ENCODE measurements around the gene MICAL3.

Gene MICAL3

GRCh38 chr22:18048041-18048440 is 23.7 kb upstream of the MICAL3 start:
- peaks cover 7% of the 10 kb centered on the region for H3K27me3 ChIP-seq (ENCODE audit: insufficient read depth, poor library complexity, severe bottlenecking)
- TF ChIP-seq POLR2AphosphoS5 (IDR thresholded peaks at IDR 0.05; ENCODE audit: low read depth) = no peak
- no peak for TF ChIP-seq SPI1 (IDR thresholded peaks at IDR 0.05; ENCODE audit: borderline replicate concordance, low read depth)
- TF ChIP-seq CTCF (IDR thresholded peaks at IDR 0.05; ENCODE audit: insufficient read depth, low read length) = no peak
- no peak for TF ChIP-seq REST (IDR thresholded peaks at IDR 0.05; ENCODE audit: insufficient replicate concordance, low read depth)
- TF ChIP-seq GABPA (IDR thresholded peaks at IDR 0.05; ENCODE audit: low read depth) = no peak
- no peak overlapping the region for H3K4me3 ChIP-seq (replicated peaks; ENCODE audit: insufficient read depth, low read length)
- H3K27ac ChIP-seq (replicated peaks) = no peak overlapping the region
- no peak for DNase-seq (ENCODE audit: low read depth in 1 of 2, low spot score in 1 of 2)

- no peak for TF ChIP-seq CTCF (IDR thresholded peaks at IDR 0.05; ENCODE audit: insufficient read depth, low read length)
- TF ChIP-seq REST (IDR thresholded peaks at IDR 0.05; ENCODE audit: insufficient replicate concordance, low read depth) = no peak
- no peak for TF ChIP-seq GABPA (IDR thresholded peaks at IDR 0.05; ENCODE audit: low read depth)
- TF ChIP-seq SPI1 (IDR thresholded peaks at IDR 0.05; ENCODE audit: borderline replicate concordance, low read depth) = no peak
- TF ChIP-seq POLR2AphosphoS5 (IDR thresholded peaks at IDR 0.05; ENCODE audit: low read depth) = no peak
- Histone ChIP-seq H3K4me3 (replicated peaks; ENCODE audit: insufficient read depth, low read length) (no peak overlapping the region), H3K27ac (replicated peaks) (no peak overlapping the region), H3K27me3 (ENCODE audit: insufficient read depth, poor library complexity, severe bottlenecking) (peaks cover 7% of the 10 kb centered on the region)
- DNase-seq (ENCODE audit: low read depth in 1 of 2, low spot score in 1 of 2) = no peak
These were observed 21.4 kb upstream of the MICAL3 start for GRCh38 chr22:18045794-18046193.

- H3K27me3 ChIP-seq (ENCODE audit: insufficient read depth, poor library complexity, severe bottlenecking) = peaks cover 7% of the 10 kb centered on the region
- TF ChIP-seq GABPA (IDR thresholded peaks at IDR 0.05; ENCODE audit: low read depth) (no peak), SPI1 (IDR thresholded peaks at IDR 0.05; ENCODE audit: borderline replicate concordance, low read depth) (no peak), POLR2AphosphoS5 (IDR thresholded peaks at IDR 0.05; ENCODE audit: low read depth) (no peak), CTCF (IDR thresholded peaks at IDR 0.05; ENCODE audit: insufficient read depth, low read length) (no peak), REST (IDR thresholded peaks at IDR 0.05; ENCODE audit: insufficient replicate concordance, low read depth) (no peak)
- no peak overlapping the region for H3K27ac ChIP-seq (replicated peaks)
- no peak for DNase-seq (ENCODE audit: low read depth in 1 of 2, low spot score in 1 of 2)
- no peak overlapping the region for H3K4me3 ChIP-seq (replicated peaks; ENCODE audit: insufficient read depth, low read length)
These were observed 20.3 kb upstream of the MICAL3 start for GRCh38 chr22:18044548-18045271.
